Mesenchymal stem cell (in vitro differentiated cells and primary cell): ENCODE results near the gene MED27.

Source experiments
- DNase-seq: peaks from one replicate; pipeline ENCODE4 v3.0.0-alpha.2; 2013
- H2AFZ ChIP-seq: one replicate; pipeline ENCODE4 v1.6.1; 2013; ENCODE audit warnings: low read depth, mild to moderate bottlenecking, control low read depth, inconsistent platforms, low read length, moderate library complexity
- H2AK5ac ChIP-seq: 2 replicates; pipeline ENCODE4 v1.6.1; 2013; ENCODE audit warnings: low read length, moderate library complexity, mild to moderate bottlenecking, inconsistent platforms; ENCODE audit not compliant: severe bottlenecking
- H2BK120ac ChIP-seq: one replicate; pipeline ENCODE4 v1.6.1; 2013; ENCODE audit warnings: low read depth, mild to moderate bottlenecking, inconsistent platforms, low read length, moderate library complexity
- H2BK12ac ChIP-seq, 2 experiments: one replicate each; pipeline ENCODE4 v1.6.1; 2013; ENCODE audit warnings: inconsistent platforms in 2 of 2, low read length in 2 of 2, mild to moderate bottlenecking in 2 of 2, moderate library complexity in 2 of 2, control low read depth in 1 of 2
- H2BK15ac ChIP-seq: one replicate; pipeline ENCODE4 v1.6.1; 2013; ENCODE audit warnings: mild to moderate bottlenecking, low read depth, inconsistent platforms; ENCODE audit not compliant: poor library complexity, severe bottlenecking
- H2BK5ac ChIP-seq: 2 replicates; pipeline ENCODE4 v1.6.1; 2013; ENCODE audit warnings: low read depth, mild to moderate bottlenecking, low read length, control low read depth, inconsistent platforms; ENCODE audit not compliant: poor library complexity, severe bottlenecking
- H3K14ac ChIP-seq, 2 experiments: one replicate each; pipeline ENCODE4 v1.6.1; 2013; ENCODE audit warnings: inconsistent platforms in 2 of 2, low read length in 2 of 2, control low read depth in 1 of 2, mild to moderate bottlenecking in 1 of 2, moderate library complexity in 1 of 2
- H3K18ac ChIP-seq, 2 experiments: one replicate each; pipeline ENCODE4 v1.6.1; 2013; ENCODE audit warnings: inconsistent platforms in 2 of 2, low read length in 2 of 2, control low read depth in 1 of 2, low read depth in 1 of 2, mild to moderate bottlenecking in 1 of 2
- H3K23ac ChIP-seq, 2 experiments: one replicate each; pipeline ENCODE4 v1.6.1; 2013; ENCODE audit warnings: inconsistent platforms in 2 of 2, low read length in 2 of 2, mild to moderate bottlenecking in 2 of 2, moderate library complexity in 2 of 2, control low read depth in 1 of 2
- H3K27ac ChIP-seq: 2 replicates; pipeline ENCODE4 v1.5.1; 2013; ENCODE audit warnings: mild to moderate bottlenecking, moderate library complexity, low read length, control low read depth, inconsistent platforms; ENCODE audit not compliant: poor library complexity, severe bottlenecking
- H3K27me3 ChIP-seq, 2 experiments: 2 replicates each; pipeline versions ENCODE4 v1.6.1 to v1.7.0; 2013; ENCODE audit warnings: low read length in 2 of 2, mild to moderate bottlenecking in 2 of 2, moderate library complexity in 2 of 2, control low read depth in 1 of 2, inconsistent platforms in 1 of 2; ENCODE audit not compliant: control insufficient read depth in 1 of 2, insufficient read depth in 1 of 2
- H3K36me3 ChIP-seq, 2 experiments: 2 replicates each; pipeline versions ENCODE4 v1.6.1 to v1.7.0; 2013; ENCODE audit warnings: low read length in 2 of 2, control low read depth in 1 of 2, inconsistent platforms in 1 of 2, low read depth in 1 of 2, mild to moderate bottlenecking in 1 of 2; ENCODE audit not compliant: insufficient read depth in 2 of 2, control insufficient read depth in 1 of 2
- H3K4ac ChIP-seq, 2 experiments: one replicate each; pipeline ENCODE4 v1.6.1; 2013; ENCODE audit warnings: inconsistent platforms in 2 of 2, low read length in 2 of 2, mild to moderate bottlenecking in 2 of 2, moderate library complexity in 2 of 2, control low read depth in 1 of 2, low read depth in 1 of 2
- H3K4me1 ChIP-seq: 2 replicates; pipeline ENCODE4 v1.6.1; 2013; ENCODE audit warnings: low read depth, low read length, control low read depth; ENCODE audit not compliant: control insufficient read depth, insufficient read depth
- H3K4me2 ChIP-seq: 2 replicates; pipeline ENCODE4 v1.6.1; 2013; ENCODE audit warnings: low read length, mild to moderate bottlenecking, inconsistent platforms; ENCODE audit not compliant: poor library complexity, severe bottlenecking
- H3K4me3 ChIP-seq, 2 experiments: 2 replicates each; pipeline versions ENCODE4 v1.5.1 to v1.7.0; 2013; ENCODE audit warnings: low read length in 2 of 2, mild to moderate bottlenecking in 2 of 2, control low read depth in 1 of 2, low read depth in 1 of 2; ENCODE audit not compliant: insufficient read depth in 1 of 2
- H3K79me1 ChIP-seq: replicated peaks from 2 replicates; pipeline ENCODE4 v1.6.1; 2013; ENCODE audit warnings: mild to moderate bottlenecking, control low read depth, low read length, inconsistent platforms; ENCODE audit not compliant: poor library complexity, severe bottlenecking
- H3K9ac ChIP-seq: 2 replicates; pipeline ENCODE4 v1.7.0; 2013; ENCODE audit warnings: mild to moderate bottlenecking, low read length, moderate library complexity
- H3K9me3 ChIP-seq: 2 replicates; pipeline ENCODE4 v1.7.0; 2013; ENCODE audit warnings: mild to moderate bottlenecking, low read length; ENCODE audit not compliant: control insufficient read depth
- H4K8ac ChIP-seq: one replicate; pipeline ENCODE4 v1.6.1; 2013; ENCODE audit warnings: inconsistent platforms, mild to moderate bottlenecking, low read length, moderate library complexity
- H4K91ac ChIP-seq: one replicate; pipeline ENCODE4 v1.6.1; 2013; ENCODE audit warnings: mild to moderate bottlenecking, low read length, inconsistent platforms
- WGBS: methylation state at CpG from one replicate; pipeline ENCODE4 v1.1.7; 2013; ENCODE audit warnings: mixed read lengths; 5-methylcytosine and 5-hydroxymethylcytosine counted together

Gene MED27

DNA sequence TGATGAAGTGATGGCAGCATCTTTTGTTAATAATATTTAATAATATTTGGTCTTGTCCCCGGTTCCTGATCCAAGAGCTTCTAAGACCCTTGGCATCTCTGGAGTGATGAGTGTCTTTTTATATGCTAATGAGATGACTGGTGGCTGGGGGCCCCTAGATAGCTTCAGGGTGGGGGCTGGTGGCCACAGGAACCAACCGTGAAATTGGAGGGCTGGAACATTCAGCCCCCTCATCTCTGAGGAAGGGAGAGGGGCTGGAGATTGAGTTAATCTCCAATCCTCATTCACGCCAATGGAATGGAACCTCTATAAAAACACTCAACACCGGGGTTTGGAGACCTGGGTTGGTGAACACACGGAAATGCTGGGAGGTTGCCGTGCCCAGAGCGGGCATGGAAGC is 261.6 kb downstream of the MED27 start:
- H3K14ac ChIP-seq = no peak overlapping the region

GRCh38 chr9:131817627-131818026 is 262.0 kb downstream of the MED27 start:
- Histone ChIP-seq H3K27ac (no peak overlapping the region), H3K36me3 (no peaks in the 10 kb centered on the region), H3K14ac (no peak overlapping the region), H2BK120ac (no peak overlapping the region), H2BK12ac (no peak overlapping the region), H3K4me1 (peaks cover 3% of the 10 kb centered on the region), H2AK5ac (no peak overlapping the region), H2BK15ac (no peak overlapping the region), H3K79me1 (no peaks in the 10 kb centered on the region), H3K4ac (no peak overlapping the region), H3K18ac (no peak overlapping the region), H3K9ac (no peak overlapping the region), H3K4me3 (no peak overlapping the region), H4K91ac (no peak overlapping the region), H4K8ac (no peak overlapping the region), H3K4me2 (no peak overlapping the region), H3K9me3 (no peaks in the 10 kb centered on the region), H2BK5ac (no peak overlapping the region), H3K27me3 (peaks cover 70 to 93% of the 10 kb centered on the region in 2 experiments), H3K23ac (no peak overlapping the region), H2AFZ (no peak overlapping the region)
- DNase-seq = no peak
- WGBS = 81% methylated on average over 7 of the region's 9 CpGs

More for the DNA sequence above, 261.6 kb downstream of the MED27 start:
- no peak overlapping the region for H3K18ac ChIP-seq
- H3K27ac ChIP-seq = no peak overlapping the region
- no peak overlapping the region for H2BK5ac ChIP-seq
- H3K23ac ChIP-seq = no peak overlapping the region
- DNase-seq = no peak
- no peak overlapping the region for H3K9ac ChIP-seq
- no peak overlapping the region for H2BK12ac ChIP-seq
- H2BK15ac ChIP-seq = no peak overlapping the region
- H3K4me1 ChIP-seq = peaks cover 2% of the 10 kb centered on the region
- no peaks in the 10 kb centered on the region for H3K36me3 ChIP-seq
- H3K4me3 ChIP-seq = no peak overlapping the region
- H4K8ac ChIP-seq = no peak overlapping the region
- H2AK5ac ChIP-seq = no peak overlapping the region
- H3K27me3 ChIP-seq = peaks cover 69 to 93% of the 10 kb centered on the region in 2 experiments
- no peak overlapping the region for H3K4me2 ChIP-seq
- H2BK120ac ChIP-seq = no peak overlapping the region
- no peaks in the 10 kb centered on the region for H3K9me3 ChIP-seq
- no peak overlapping the region for H3K4ac ChIP-seq
- no peaks in the 10 kb centered on the region for H3K79me1 ChIP-seq
- 88% methylated on average over 6 of the region's 7 CpGs for WGBS
- H2AFZ ChIP-seq = no peak overlapping the region
- no peak overlapping the region for H4K91ac ChIP-seq

- Histone ChIP-seq H3K4me2 (no peak overlapping the region), H3K4me3 (no peak overlapping the region), H3K4me1 (peaks cover 3% of the 10 kb centered on the region), H3K9ac (no peak overlapping the region), H3K23ac (no peak overlapping the region), H3K18ac (no peak overlapping the region), H3K27ac (no peak overlapping the region), H2AFZ (no peak overlapping the region), H2BK12ac (no peak overlapping the region), H2BK15ac (no peak overlapping the region), H2BK120ac (no peak overlapping the region), H3K36me3 (no peaks in the 10 kb centered on the region), H4K8ac (no peak overlapping the region), H4K91ac (no peak overlapping the region), H3K9me3 (no peaks in the 10 kb centered on the region), H2BK5ac (no peak overlapping the region), H3K27me3 (peaks cover 73 to 97% of the 10 kb centered on the region in 2 experiments), H3K4ac (no peak overlapping the region), H3K14ac (no peak overlapping the region), H3K79me1 (no peaks in the 10 kb centered on the region), H2AK5ac (no peak overlapping the region)
- no peak for DNase-seq
- WGBS = 94% methylated on average over 4 of the region's 4 CpGs
Observed at GRCh38 chr9:131817073-131817472, 262.6 kb downstream of the MED27 start.

DNA sequence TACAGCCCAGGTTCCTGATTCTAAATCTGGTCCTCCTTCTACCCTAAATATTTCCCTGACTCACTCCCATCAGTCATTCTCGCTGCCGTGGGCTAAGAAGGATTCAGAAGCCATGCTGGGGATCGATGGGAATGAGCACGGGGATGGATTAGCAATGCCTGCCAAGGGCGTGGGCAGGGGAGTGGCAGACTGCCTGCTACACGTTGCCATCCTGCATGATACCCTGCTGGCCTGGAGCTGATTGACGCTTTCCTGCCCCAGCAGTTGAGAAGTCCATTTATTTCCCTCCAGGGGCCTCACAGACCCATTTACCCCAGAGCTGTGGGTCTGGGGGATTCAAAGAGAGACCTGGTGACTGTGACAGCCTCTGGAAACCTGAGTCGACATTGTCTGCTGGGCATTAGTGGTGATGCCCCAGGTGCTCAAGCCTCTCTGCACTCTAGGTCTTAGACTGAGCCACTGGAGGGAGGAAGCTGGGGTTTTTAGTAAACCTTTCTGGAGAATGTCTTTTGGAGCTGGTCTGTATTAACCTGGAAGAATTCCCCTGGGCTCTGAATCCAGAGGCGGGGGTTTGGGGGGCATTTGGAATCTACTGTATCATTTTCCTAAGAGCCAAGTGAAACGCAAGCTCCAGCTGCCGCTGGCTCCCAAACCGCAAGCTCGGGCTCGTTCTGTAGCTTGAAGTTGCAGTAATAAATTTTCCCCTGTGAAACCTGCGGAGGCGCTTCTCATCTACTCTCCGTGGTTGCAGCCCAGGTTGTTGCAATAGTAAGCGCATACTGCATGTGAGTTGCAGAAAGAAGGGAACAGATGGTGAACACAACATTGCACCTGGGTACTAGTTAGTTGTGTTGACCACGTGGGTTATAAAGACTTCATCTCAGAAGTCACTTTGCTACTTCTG is 263.4 kb downstream of the MED27 start:
- Histone ChIP-seq H3K9ac (no peak overlapping the region), H3K9me3 (no peaks in the 10 kb centered on the region), H3K27me3 (peaks cover 72 to 95% of the 10 kb centered on the region in 2 experiments), H4K8ac (no peak overlapping the region), H3K18ac (no peak overlapping the region), H4K91ac (no peak overlapping the region), H3K4me3 (no peak overlapping the region), H2AK5ac (no peak overlapping the region), H2BK120ac (no peak overlapping the region), H3K14ac (no peak overlapping the region), H3K79me1 (no peaks in the 10 kb centered on the region), H2BK15ac (no peak overlapping the region), H3K4me1 (peaks cover 3% of the 10 kb centered on the region), H3K36me3 (no peaks in the 10 kb centered on the region), H3K27ac (no peak overlapping the region), H3K4me2 (no peak overlapping the region), H3K23ac (no peak overlapping the region), H2BK12ac (no peak overlapping the region), H2BK5ac (no peak overlapping the region), H2AFZ (no peak overlapping the region), H3K4ac (no peak overlapping the region)
- 77% methylated on average over 19 of the region's 19 CpGs for WGBS
- no peak for DNase-seq
